Fibroblast of lung (primary cell): Measurements from ENCODE around the gene C1orf185.

Source experiments
- CTCF ChIP-seq, 2 donors: IDR thresholded peaks in 1 of 2; conservative IDR thresholded peaks in 1 of 2; 1 replicate in 1 of 2; 2 replicates in 1 of 2; pipeline ENCODE4 v1.5.1; 2011 to 2012; ENCODE audit warnings: low read length in 2 of 2, control low read depth in 1 of 2, inconsistent platforms in 1 of 2, low read depth in 1 of 2, mild to moderate bottlenecking in 1 of 2
- EZH2 ChIP-seq: IDR thresholded peaks from 2 replicates; pipeline ENCODE4 v1.5.1; 2012; ENCODE audit warnings: low read length, control low read depth, mild to moderate bottlenecking; ENCODE audit errors: missing control alignments

DNA sequence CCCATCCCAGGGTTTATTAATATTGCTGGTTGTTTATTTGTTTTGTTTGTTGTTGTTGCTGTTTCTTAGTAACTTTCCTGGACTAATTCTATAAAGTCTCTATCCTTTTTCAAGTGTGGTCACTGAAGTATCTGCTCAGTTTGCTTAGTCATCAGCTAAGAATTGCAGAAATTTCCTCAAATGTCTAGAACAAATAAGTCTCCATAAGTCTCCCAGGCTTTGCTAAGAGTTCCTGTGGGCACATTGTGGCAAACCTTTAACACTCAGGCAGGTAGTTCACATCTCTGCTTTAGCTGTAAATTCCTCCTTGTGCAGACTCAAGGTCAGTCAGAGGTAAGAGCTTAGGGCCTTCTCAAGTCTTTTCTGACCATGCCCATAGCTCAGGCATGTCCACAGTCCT is 38.9 kb upstream of the C1orf185 start:
- TF ChIP-seq CTCF (conservative IDR thresholded peaks at IDR 0.05 in 1 of 2, IDR thresholded peaks at IDR 0.05 in 1 of 2; ENCODE audit: low read depth in 1 of 2, low read length in 2 of 2) (no peak), EZH2 (no peak)
